ENCODE data around the gene RFX7. TPM values are rescaled to one million over a fixed set of nuclear protein-coding genes. Genes with fewer than 3 reads are reported as not detected.
"Not testable (repeated sequence)": the region's sequence is repeated elsewhere in the genome, so short reads cannot be mapped to it uniquely, and the experiment has no call there.

Gene RFX7
- polyA plus RNA-seq, 3 donors: 1.1 to 1.8 (median 1.8) TPM

GRCh38 chr15:56168394-56168793, 75.3 kb downstream of the RFX7 start:
- 76 to 84% (median 82%) methylated on average over 2 of the region's 2 CpGs for WGBS, 3 donors

GRCh38 chr15:56165234-56165633, 78.4 kb downstream of the RFX7 start:
- H3K27ac ChIP-seq (ENCODE audit: low read depth, low read length): no peak overlapping the region

More at GRCh38 chr15:56168394-56168793, 75.3 kb downstream of the RFX7 start:
- H3K27ac ChIP-seq (ENCODE audit: low read depth, low read length): no peak overlapping the region

GRCh38 chr15:56160966-56161365, 82.7 kb downstream of the RFX7 start:
- H3K27ac ChIP-seq (ENCODE audit: low read depth, low read length): no peak overlapping the region
- WGBS, 3 donors: 68 to 85% (median 69%) methylated on average over 1 of the region's 1 CpG

More at GRCh38 chr15:56165234-56165633, 78.4 kb downstream of the RFX7 start:
- 96 to 100% (median 100%) methylated on average over 2 of the region's 2 CpGs for WGBS, 3 donors

GRCh38 chr15:56156877-56157276, 86.8 kb downstream of the RFX7 start:
- 88 to 95% (median 93%) methylated on average over 3 of the region's 3 CpGs for WGBS, 3 donors
- H3K27ac ChIP-seq (ENCODE audit: low read depth, low read length): no peak overlapping the region

GRCh38 chr15:56155278-56155677, 88.4 kb downstream of the RFX7 start:
- H3K27ac ChIP-seq (ENCODE audit: low read depth, low read length): not testable (repeated sequence)
- 92 to 97% (median 96%) methylated on average over 9 to 10 of the region's 10 CpGs for WGBS, 3 donors

- not testable (repeated sequence) for H3K27ac ChIP-seq (ENCODE audit: low read depth, low read length)
- 94 to 100% (median 95%) methylated on average over 4 of the region's 4 CpGs for WGBS, 3 donors
These were observed 88.9 kb downstream of the RFX7 start for GRCh38 chr15:56154768-56155167.

- no peak overlapping the region for H3K27ac ChIP-seq (ENCODE audit: low read depth, low read length)
- 91 to 97% (median 95%) methylated on average over 6 of the region's 6 CpGs for WGBS, 3 donors
These were observed 93.5 kb downstream of the RFX7 start for GRCh38 chr15:56150204-56150603.

GRCh38 chr15:56148064-56148463, 95.6 kb downstream of the RFX7 start:
- no peak overlapping the region for H3K27ac ChIP-seq (ENCODE audit: low read depth, low read length)
- WGBS, 3 donors: 80 to 86% (median 81%) methylated on average over 3 of the region's 3 CpGs

- H3K27ac ChIP-seq (ENCODE audit: low read depth, low read length): no peak overlapping the region
- 70 to 87% (median 87%) methylated on average over 1 of the region's 1 CpG for WGBS, 3 donors
These were observed 96.9 kb downstream of the RFX7 start for GRCh38 chr15:56146756-56147155.

- no peak overlapping the region for H3K27ac ChIP-seq (ENCODE audit: low read depth, low read length)
These were observed 115.6 kb downstream of the RFX7 start for GRCh38 chr15:56128081-56128480.

GRCh38 chr15:56126409-56126808, 117.3 kb downstream of the RFX7 start:
- no peak overlapping the region for H3K27ac ChIP-seq (ENCODE audit: low read depth, low read length)

- WGBS, 3 donors: 82 to 96% (median 95%) methylated on average over 4 of the region's 4 CpGs
- H3K27ac ChIP-seq (ENCODE audit: low read depth, low read length): no peak overlapping the region
These were observed 119.3 kb downstream of the RFX7 start for GRCh38 chr15:56124391-56124790.

- 71 to 84% (median 82%) methylated on average over 1 of the region's 1 CpG for WGBS, 3 donors
- H3K27ac ChIP-seq (ENCODE audit: low read depth, low read length): no peak overlapping the region
These were observed 137.8 kb downstream of the RFX7 start for GRCh38 chr15:56105855-56106254.

- H3K27ac ChIP-seq (ENCODE audit: low read depth, low read length): no peak overlapping the region
- WGBS, 3 donors: 49 to 66% (median 64%) methylated on average over 3 of the region's 3 CpGs
These were observed 141.2 kb downstream of the RFX7 start for GRCh38 chr15:56102441-56102840.

- H3K27ac ChIP-seq (ENCODE audit: low read depth, low read length): no peak overlapping the region
- WGBS, 3 donors: 68 to 94% (median 94%) methylated on average over 2 of the region's 2 CpGs
These were observed 144.4 kb downstream of the RFX7 start for GRCh38 chr15:56099311-56099710.

- WGBS, 3 donors: 77 to 92% (median 80%) methylated on average over 5 of the region's 5 CpGs
- H3K27ac ChIP-seq (ENCODE audit: low read depth, low read length): no peak overlapping the region
These were observed 145.3 kb downstream of the RFX7 start for GRCh38 chr15:56098195-56098863.

GRCh38 chr15:56095406-56095805, 148.3 kb downstream of the RFX7 start:
- H3K27ac ChIP-seq (ENCODE audit: low read depth, low read length): no peak overlapping the region
- WGBS, 3 donors: 50 to 86% (median 57%) methylated on average over 1 of the region's 1 CpG

- 90 to 94% (median 91%) methylated on average over 5 of the region's 5 CpGs for WGBS, 3 donors
These were observed 149.5 kb downstream of the RFX7 start for GRCh38 chr15:56094171-56094570.

GRCh38 chr15:56088389-56088788, 155.3 kb downstream of the RFX7 start:
- no peak overlapping the region for H3K27ac ChIP-seq (ENCODE audit: low read depth, low read length)

More at GRCh38 chr15:56094171-56094570, 149.5 kb downstream of the RFX7 start:
- H3K27ac ChIP-seq (ENCODE audit: low read depth, low read length): no peak overlapping the region

GRCh38 chr15:56086566-56086965, 157.1 kb downstream of the RFX7 start:
- WGBS, 3 donors: 90 to 97% (median 94%) methylated on average over 1 of the region's 1 CpG

More at GRCh38 chr15:56086566-56086965, 157.1 kb downstream of the RFX7 start:
- no peak overlapping the region for H3K27ac ChIP-seq (ENCODE audit: low read depth, low read length)
